Stimulated activated CD8-positive, alpha-beta memory T cell treated with anti-CD3 and anti-CD28 coated beads, Interleukin-12 subunit alpha, Interleukin-12 subunit beta, amount 100 ng/mL, for 1 hour (primary cell): ENCODE data around the gene HGF.

ENCODE experiments used
- DNase-seq: peaks from one replicate; pipeline ENCODE4 v3.0.0-alpha.2; 2020; ENCODE audit warnings: low read depth

The HGF gene

DNA sequence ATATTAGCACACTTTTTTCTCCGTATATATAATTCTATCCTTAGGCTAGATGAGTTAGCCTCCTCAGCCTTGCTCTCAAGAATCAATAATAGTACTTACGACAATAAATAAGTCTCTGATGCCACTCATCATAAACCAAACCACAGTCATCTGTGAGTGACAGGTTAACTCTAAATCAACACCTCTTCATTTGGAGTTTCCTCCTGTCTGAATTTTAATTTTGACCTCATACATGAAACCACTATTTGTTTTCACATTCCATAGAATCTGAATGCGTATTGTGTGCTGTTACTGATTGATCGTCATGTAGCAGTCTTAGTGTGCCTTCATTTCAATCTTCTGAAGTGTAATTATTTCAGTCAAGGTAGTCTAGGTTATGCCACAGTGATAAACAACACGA lies 85.8 kb downstream of the HGF start:
- DNase-seq, result no peak

DNA sequence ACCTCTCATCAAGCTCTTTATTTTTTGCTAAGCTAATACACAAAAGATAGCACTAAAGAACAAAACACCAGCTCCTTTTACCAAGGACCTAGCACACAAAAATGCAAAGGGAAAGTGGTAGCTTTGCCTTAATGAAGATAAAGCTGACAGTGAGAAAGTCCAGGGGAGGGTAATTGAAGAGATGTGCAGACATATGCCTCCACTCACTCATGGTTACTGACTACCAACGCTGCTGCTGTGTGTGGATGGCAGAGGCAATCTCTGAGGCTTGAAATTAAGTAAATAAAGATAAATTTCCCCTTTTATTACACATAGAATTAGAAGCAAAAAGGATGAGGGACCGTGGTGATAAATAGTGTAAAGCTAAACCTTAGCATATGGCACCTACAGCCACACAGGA lies 87.0 kb downstream of the HGF start:
- DNase-seq, result no peak

DNA sequence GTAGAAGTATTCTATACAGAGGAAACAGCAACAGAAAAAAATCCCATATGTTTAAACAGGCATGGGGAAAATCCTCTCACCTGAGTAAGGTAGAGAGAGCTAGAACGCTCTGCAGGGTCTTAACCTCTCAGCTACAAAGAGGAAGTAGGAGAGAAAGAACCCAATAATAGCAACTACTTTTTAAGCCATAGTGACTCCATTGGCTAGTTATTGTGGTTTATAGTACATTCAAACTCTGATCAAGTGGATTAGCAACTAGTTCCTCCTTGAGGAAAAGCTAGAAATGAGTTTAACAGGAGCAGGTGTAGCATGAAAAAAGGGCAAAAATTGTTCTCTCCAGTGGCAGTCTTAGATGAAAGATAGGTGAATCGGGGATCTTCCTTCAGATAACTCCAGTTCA lies 89.7 kb downstream of the HGF start:
- DNase-seq, result no peak

DNA sequence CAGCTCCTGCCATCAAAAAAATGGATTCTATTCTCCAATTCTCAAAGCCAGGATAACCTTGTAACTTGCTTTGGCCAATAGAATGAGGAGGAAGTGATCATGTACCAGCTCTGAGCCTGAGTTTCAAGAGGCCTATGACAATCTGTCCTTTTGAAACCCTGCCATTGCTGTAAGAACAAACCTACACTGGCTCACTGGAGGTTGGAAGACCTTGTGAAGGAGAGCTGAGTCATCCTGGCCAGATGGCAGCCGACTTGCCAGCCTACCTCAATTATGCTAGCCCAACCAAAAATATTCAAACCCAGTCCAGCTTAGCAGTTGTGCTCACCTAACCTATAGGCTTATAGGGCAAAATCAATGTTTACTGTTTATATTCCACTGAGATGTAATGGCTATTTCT lies 93.0 kb downstream of the HGF start:
- DNase-seq, result no peak

DNA sequence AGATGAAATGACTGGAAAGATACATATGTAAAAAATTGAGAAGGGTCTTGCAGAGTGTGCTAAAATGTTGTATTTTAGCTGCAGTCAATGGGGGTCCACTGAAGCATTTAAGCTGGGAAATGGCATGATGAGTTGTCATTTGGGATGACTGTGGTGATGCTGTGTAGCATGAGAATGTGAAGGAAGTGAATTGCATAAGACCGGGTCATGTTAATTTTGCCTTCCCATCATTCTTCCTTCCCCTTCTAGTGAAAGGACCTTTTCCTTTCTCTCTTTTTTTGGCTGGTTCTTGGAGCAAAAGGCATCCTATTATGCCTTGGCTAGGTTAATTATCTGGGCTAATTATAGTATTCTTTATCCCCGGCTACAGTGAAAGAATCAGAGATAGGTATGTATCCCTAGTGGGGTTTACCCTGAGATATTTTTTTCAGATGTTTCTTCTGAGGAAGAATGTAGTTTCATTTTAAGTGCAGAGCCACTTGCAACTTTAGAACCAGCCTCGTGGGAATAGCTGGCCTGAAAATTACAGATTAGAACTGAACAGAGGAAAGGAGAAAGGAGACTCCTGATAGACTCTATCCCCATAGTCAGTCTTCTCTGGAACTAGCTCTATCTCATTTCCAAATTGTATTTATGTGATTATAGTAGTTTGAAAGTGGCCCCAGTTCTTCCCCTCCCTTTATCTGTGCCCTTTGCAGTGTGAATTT lies 93.6 kb downstream of the HGF start:
- DNase-seq, result no peak

DNA sequence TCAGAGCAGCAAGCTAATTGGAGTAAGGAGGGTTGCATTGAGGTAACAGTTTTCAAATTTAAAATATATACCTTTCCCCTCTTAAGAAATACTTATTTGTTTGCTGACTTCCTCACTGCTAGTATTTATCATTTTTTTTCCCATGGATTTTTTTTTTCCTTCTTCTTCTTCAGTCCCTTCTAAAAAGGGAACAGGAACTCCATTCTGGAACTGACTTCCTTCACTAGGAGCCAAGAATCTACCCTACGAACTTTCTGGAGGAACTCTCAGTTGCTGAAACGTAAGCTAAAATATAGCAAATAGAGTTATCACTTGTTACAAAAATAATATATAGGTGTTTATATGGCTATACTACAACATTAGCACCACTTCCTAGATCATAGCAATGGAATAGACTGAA lies 95.4 kb downstream of the HGF start:
- DNase-seq, result no peak

DNA sequence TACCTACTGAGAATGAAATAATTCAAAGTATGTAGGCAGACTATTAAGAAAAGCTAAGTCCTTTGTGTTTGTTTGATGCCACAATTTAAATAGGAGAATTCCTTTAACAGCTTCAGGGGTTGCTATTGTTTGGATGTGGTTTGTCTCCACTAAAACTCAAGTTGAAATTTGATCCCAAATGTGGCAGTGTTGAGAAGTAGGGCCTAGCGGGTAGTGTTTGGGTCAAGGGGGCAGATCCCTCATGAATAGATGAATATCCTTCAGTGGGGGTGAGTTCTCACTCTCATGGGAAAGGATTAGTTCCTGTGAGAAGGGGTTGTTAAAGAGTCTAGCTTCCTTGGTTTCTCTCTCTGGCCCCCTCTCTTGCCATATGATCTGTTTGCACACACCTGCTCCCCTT lies 97.0 kb downstream of the HGF start:
- DNase-seq, result no peak

DNA sequence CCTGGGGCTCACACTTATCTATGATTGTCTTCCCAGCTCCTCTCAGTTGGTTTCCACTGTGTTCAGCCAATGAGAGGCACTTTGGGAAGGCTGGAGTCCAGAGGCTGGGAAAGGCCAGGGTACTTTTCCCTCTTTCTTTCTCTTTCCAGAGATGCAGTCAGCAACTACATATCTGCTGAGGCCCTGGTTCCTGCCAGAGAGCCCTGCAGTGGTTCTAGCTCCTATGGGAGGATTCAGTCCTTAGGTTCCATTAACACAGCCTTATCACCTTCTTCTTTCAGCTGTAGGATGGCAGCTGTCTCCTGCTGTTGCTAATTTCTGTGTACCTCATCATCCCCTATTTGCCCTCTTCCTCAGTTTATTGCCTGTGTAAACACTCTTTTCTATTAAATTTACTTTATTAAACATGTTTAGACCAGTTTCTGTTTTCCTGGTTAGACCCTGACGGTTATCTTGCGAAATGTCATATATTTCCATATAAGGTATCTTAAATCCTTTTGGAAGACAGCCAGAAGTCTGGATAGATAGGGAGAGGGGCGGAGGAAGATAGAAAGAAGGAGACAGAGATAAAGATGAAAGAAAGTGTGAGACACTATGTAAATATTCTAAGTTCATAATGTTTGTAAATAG lies 100.3 kb downstream of the HGF start:
- DNase-seq, result no peak

DNA sequence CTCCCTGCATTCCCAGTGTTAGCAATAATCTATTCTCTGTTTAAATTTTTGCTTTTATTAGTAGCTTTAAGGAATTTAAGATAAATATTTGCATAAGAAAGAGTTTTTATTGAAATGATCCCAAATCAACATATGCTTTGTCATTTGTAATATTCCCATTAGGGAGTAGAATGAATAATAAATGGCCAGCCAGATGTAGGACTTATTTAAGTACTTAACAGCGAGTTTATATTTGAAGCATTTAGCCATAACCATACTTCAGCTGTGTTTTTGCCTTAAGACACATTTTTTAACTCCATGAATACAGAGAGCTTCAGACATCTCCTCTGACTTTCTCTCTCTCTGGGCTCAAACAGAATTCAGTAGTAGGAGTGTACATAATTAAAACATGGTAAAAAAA lies 103.6 kb downstream of the HGF start:
- no peak for DNase-seq

DNA sequence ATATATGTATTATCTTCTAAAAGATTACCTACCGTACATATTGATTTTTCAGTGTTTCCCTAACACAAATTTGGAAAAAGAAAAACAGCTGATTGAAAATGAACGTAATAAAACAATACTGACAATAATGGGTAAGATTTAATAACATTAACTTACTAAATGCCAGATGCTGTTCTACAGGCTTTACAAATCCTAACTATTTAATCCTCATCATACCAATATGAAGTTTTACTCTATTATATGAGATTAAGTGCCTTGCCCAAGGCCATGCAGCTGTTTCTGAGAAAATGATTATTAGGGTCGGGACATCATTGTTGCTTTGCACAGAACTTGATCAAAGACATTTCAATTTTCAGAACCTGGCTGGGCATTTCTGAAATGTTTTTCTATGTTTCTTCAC lies 104.6 kb downstream of the HGF start:
- no peak for DNase-seq

DNA sequence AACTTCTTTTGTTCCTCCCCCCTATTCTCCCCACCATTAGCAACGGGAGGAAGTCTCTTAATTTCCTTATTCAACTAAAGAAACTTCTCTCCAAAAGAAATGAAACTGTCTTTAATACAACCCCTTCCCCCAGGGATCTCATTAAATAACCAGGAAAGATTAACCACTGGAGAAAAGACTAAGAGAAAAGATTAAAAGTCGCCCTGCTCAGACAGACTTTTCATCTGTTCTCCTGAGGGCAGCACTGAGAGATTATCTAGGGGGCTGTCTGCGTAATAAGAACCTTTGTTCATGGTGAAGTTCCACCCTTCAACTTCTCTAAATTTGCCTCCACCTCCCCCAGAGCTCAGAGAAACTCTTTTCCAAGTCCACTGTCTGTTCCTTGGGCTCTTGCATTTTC lies 105.5 kb downstream of the HGF start:
- no peak for DNase-seq

DNA sequence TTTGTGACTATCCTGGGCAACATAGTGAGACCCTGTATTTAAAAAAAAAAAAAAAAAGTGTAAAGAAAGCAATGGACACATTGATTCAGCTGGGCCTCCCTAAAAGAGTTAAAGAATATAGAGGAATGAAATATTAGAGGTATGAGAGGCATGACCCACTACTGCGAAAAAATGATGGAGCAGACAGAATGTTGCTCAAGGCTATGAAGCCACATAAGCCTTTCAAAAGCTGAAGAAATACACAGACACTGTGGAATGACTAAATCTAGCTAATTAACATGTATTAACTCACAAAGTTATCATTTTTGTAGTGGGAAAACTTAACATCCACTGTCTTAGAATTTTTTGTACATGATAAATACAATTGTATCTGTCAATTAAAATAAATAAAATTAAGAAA lies 107.3 kb downstream of the HGF start:
- no peak for DNase-seq

DNA sequence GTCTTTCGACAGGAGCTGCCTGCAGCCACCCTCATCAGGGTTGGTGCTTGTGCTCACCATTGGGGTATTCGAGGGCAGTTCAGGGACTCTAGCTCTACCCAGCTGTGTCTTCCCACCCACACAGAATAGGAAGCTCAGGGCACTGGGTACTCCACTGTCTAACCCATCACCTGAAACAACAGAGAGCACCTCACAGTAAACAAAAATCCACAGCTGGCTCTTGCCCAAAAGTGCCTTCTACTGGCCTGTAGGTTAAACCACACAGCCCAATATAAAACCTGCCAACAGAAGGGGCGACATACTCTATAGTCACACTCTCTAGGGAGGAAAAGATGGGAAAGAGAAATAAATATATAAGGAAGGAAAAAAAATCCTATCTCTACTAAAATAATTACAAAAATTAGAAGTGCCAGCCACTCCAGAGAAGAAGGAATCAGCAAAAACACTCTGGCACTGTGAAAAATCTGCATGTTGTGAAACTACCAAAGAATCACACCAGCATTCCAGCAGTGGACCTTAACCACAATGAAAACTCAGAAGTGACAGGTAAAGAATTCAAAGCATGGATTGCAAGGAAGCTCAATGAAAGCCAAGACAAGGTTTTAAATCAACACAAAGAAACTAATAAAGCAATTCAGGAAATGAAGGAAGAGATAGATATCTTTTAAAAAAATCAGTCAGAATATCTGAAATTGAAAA lies 110.0 kb downstream of the HGF start:
- no peak for DNase-seq

DNA sequence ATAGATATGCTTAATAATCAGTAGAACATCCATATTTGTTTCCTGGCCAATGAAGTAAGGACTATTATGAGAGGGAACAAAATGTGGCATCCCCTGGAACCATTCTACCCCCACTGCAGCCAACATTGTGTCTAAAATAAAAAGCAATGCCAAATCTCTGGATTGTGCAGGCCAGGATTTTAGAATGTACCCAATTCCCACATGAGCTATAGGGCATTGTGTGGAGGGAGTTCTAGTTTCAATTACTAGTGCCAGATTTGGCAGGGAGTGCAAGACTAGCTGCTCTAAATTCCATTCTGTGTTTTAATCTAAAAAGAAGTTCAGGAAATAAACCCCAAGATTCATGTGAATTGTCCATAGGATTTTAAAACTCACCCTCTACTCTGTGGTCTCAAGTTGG lies 112.3 kb downstream of the HGF start:
- no peak for DNase-seq

DNA sequence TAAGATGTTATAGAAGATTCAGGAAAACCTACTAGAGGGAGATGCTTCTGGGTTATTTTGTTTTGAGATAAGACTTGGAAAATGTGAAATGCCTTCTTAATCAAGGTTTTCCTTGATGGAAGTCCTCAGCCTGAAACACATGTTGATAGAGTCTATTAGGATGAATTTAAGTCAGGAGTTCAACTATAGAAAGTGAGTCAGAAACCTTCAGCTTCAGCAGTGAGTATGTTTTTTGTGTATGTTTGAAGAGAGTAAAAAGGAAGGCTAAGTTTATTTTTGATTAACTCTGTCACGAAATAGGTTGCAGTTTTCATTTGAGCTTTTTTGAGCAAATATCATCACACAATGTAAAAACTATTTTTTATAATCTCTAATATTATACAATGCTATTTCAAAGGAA lies 114.6 kb downstream of the HGF start:
- DNase-seq, result no peak

DNA sequence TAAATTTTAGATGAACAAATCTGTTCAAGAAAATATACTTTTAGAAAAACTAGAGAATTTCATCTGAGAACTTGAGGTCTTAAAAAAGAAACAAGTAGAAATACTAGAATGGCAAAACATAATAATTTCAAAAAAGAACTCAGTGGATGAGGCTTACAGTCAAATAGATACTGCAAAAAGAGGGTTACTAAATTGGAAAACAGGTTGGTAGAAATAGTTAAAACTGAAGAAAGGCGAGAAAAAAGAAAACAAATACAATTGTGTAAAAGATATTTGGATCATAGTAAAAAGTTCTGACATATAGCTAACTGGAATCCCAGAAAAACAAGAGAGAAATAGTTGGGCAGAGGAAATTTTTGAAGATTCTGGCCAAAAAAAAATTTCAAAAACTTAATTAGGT lies 117.6 kb downstream of the HGF start:
- DNase-seq, result no peak
